Measurements from ENCODE around the gene PEMT.

PEMT gene

DNA sequence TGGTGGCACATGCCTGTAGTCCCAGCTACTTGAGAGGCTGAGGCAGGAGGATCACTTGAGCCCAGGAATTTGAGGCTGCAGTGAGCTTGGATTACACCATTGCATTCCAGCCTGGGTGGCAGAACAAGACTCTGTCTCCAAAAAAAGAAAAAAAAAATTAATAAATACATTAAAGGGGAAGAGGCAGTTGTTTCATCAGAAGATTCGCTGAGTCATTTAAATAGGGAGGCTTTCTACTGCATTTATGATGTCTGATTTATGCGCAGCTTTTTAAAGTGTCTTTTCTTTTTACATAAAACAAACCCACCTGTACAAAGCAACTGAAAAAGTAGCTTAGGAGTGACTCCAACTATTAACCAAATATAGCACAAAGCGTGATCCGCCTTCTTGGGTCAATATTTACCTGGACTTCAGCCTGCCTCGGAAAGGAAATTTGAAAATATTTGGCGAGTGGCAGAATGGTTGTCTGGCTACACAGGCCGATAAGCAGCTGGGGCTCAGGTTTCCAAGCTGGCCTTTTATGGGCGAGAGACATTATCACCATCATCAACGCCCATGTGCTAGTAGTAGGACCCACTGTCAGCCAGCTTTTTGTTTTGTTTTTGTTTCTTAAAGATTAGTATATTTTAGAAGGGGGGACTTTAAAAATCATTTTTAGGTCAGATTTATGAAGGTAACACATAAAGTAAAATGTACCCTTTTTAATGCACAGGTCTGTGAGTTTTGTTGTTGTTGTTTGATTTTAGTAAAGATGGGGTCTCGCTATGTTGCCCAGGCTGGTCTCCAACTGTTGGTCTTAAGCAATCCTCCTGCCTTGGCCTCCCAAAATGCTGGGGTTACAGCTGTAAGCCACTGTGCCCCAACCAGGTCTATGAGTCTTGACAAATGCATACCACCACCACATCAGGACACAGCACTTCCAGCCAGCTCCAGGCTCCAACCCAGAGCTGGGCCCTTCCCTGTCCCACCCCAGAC, 52.8 kb downstream of the PEMT start:
- DNase-seq: no peak
- peak overlapping the region in 1 of 2 donors; percentile 60 for H3K27ac Mint-ChIP-seq

DNA sequence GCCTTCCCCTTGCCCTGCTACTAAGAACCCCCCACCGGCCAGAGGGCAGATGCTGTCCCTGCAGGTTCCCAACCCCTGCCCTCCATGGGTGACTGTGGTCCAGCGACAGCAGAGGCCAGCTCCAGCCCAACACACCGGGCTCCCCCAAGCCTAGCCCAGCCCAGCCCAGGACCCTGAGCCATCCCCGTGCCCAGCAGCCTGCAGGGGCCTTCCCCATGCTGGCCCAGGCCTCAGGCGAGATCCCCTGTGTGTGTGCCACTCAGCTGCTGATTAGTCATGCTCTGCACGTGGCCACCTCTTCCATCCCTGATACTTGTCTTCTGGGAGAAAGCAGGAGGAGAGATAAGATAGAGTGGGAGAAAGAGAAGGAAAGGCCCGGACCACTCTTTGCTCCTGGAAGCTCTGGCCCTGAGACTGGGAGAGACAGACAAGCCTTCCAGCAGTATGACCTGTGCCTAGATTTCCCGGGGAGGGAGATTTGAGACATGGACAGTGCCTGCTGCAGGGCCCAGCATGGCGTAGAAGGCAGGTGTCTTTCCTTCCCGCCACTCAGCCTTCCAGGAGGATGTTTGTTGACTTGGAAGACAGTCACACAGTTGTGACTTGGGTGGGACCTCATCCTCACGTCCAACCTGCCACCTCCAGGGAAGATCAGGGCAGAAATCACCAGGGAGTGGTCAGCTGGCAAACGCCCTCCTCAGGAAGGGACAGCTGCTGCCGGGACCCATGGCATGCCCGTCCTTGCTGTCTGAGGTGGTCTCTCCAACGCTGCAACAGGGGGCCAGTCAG, 54.0 kb downstream of the PEMT start:
- H3K4me1 Mint-ChIP-seq (ENCODE audit: low read depth in 2 of 2): peaks cover 5 to 8% of the 10 kb centered on the region in 2 donors

More for the DNA sequence above, 52.8 kb downstream of the PEMT start:
- Mint-ChIP-seq H3K9me3 (no peaks in the 10 kb centered on the region), H3K4me3 (no peak overlapping the region), H3K27me3 (no peaks in the 10 kb centered on the region), H3K4me1 (ENCODE audit: low read depth in 2 of 2) (peaks cover 5 to 8% of the 10 kb centered on the region in 2 donors), H3K36me3 (ENCODE audit: insufficient read depth) (peaks cover 3% of the 10 kb centered on the region)
- no peak for ATAC-seq (replicated peaks)

DNA sequence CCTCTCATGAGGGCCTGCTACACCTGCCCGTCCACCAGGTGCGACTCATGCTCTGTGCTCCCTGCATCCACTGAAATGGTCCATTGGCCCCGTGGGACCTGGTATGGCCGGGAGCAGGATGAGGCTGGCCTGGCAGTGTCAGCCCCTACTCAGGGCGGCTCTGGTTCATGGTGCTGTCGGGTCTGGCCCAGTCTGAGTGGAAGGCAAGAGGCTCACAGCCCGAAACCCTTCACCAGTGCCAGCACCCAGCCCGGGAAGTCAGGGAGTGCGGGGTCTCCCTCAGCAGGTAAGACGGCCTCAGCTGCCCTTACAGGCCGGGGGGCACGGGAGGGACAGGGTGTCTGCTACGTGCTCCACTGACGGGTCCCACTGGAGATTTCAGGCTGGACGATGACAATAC, 54.8 kb downstream of the PEMT start:
- Mint-ChIP-seq H3K4me1 (ENCODE audit: low read depth in 2 of 2) (peaks cover 5 to 8% of the 10 kb centered on the region in 2 donors), H3K27me3 (no peaks in the 10 kb centered on the region), H3K4me3 (no peak overlapping the region), H3K9me3 (no peaks in the 10 kb centered on the region), H3K36me3 (ENCODE audit: insufficient read depth) (peaks cover 3% of the 10 kb centered on the region), H3K27ac (no peak overlapping the region)
- DNase-seq: no peak
- no peak for ATAC-seq (replicated peaks)

More for the DNA sequence above, 54.0 kb downstream of the PEMT start:
- DNase-seq: no peak
- Mint-ChIP-seq H3K27me3 (no peaks in the 10 kb centered on the region), H3K27ac (no peak overlapping the region), H3K9me3 (no peaks in the 10 kb centered on the region), H3K36me3 (ENCODE audit: insufficient read depth) (peaks cover 3% of the 10 kb centered on the region), H3K4me3 (no peak overlapping the region)
- ATAC-seq (replicated peaks): no peak

DNA sequence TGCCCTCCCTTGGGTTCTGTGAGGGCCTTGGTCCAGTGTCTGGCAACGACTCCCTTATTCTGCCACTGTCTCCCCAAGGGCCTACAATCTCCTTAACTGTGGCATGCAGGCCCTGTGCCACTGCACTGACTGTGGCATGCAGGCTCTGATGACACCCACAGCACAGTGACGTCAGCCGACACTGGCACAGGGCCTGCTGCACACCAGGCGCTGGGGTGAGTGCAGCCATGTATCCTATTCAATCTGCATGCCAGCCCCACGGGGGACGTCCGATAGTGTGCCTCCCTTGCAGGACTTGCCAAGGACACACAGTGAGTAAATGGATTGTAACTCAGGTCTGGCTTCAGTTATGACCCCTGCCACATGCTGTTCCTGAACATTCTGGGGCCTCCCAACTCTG, 55.6 kb downstream of the PEMT start:
- peak overlapping the region in 1 of 2 donors; percentile 67 for H3K27ac Mint-ChIP-seq
- DNase-seq (no peak), ATAC-seq (replicated peaks) (no peak)
- no peak overlapping the region for H3K4me3 Mint-ChIP-seq
- H3K9me3 Mint-ChIP-seq: no peaks in the 10 kb centered on the region
- no peaks in the 10 kb centered on the region for H3K27me3 Mint-ChIP-seq
- peaks cover 3% of the 10 kb centered on the region for H3K36me3 Mint-ChIP-seq (ENCODE audit: insufficient read depth)
- H3K4me1 Mint-ChIP-seq (ENCODE audit: low read depth in 2 of 2): peaks cover 4 to 8% of the 10 kb centered on the region in 2 donors

DNA sequence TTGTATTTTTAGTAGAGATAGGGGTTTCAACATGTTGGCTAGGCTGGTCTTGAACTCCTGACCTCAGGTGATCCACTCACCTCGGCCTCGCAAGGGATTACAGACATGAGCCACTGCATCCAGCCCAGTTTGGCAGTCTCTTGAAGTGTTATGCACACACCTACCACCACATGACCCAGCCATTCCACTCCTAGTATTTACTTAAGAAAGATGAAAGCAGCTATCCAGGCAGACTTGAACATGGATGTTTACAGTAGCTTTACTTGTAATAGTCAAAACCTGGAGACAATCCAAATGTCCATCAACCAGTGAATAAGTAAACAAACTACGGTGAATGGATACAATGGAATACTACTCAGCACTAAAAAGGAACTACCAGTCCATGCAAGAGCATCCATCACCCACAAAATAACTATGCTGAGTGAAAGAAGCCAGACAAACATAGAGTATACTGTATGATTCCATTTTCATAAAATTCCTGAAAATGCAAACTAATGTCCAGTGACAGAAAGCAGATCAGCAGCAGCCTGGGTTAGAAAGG, 57.5 kb downstream of the PEMT start:
- Mint-ChIP-seq H3K27me3 (no peaks in the 10 kb centered on the region), H3K27ac (peak overlapping the region in 1 of 2 donors; percentile 22), H3K9me3 (no peaks in the 10 kb centered on the region), H3K36me3 (ENCODE audit: insufficient read depth) (peaks cover 3% of the 10 kb centered on the region), H3K4me3 (no peak overlapping the region), H3K4me1 (ENCODE audit: low read depth in 2 of 2) (peaks cover 0 to 1% of the 10 kb centered on the region in 2 donors)
- ATAC-seq (replicated peaks) (no peak), DNase-seq (no peak)

DNA sequence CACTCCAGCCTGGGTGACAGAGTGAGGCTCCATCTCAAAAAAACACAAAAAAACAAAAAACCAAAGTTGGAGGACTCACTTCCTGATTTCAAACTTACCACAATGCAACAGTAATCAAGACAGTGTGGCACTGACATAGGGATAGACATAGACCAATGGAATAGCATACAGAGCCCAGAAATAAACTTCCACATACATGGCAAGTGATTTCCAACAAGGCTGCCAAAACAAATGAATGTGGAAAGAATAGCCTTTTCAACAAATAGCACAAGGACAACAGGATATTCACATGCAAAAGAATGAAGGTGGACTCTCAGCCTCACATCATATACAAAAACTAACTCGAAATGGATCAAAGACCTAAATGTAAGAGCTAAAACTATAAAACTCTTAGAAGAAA, 58.5 kb downstream of the PEMT start:
- no peaks in the 10 kb centered on the region for H3K9me3 Mint-ChIP-seq
- peak overlapping the region in 1 of 2 donors; percentile 44 for H3K27ac Mint-ChIP-seq
- DNase-seq (no peak), ATAC-seq (replicated peaks) (no peak)
- no peaks in the 10 kb centered on the region for H3K27me3 Mint-ChIP-seq
- peaks cover 3% of the 10 kb centered on the region for H3K36me3 Mint-ChIP-seq (ENCODE audit: insufficient read depth)
- no peak overlapping the region for H3K4me3 Mint-ChIP-seq
- H3K4me1 Mint-ChIP-seq (ENCODE audit: low read depth in 2 of 2): peaks cover 0 to 1% of the 10 kb centered on the region in 2 donors

DNA sequence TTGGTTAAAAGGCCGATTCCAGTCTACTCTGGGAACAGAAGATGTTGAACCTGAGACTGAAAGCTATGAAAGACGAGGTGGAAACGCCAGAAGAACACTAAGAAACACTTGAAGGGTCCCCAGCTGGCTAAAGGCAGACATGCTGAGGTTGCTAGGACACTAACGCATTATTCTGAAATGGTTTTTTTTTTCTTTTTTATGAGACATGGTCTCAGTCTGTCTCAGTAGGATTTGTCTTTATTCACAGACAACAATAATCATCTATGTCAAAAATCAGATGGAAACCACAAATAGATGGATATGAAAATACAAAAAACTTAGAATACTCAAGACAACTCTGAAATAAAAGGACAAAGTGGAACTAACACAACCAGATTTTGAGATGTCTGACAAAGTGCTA, 60.4 kb downstream of the PEMT start:
- no peaks in the 10 kb centered on the region for H3K36me3 Mint-ChIP-seq (ENCODE audit: insufficient read depth)
- no peaks in the 10 kb centered on the region for H3K9me3 Mint-ChIP-seq
- no peak for DNase-seq
- no peak for ATAC-seq (replicated peaks)
- H3K4me3 Mint-ChIP-seq: no peak overlapping the region
- H3K27ac Mint-ChIP-seq: no peak overlapping the region
- peaks cover 0 to 1% of the 10 kb centered on the region in 2 donors for H3K4me1 Mint-ChIP-seq (ENCODE audit: low read depth in 2 of 2)
- no peaks in the 10 kb centered on the region for H3K27me3 Mint-ChIP-seq

DNA sequence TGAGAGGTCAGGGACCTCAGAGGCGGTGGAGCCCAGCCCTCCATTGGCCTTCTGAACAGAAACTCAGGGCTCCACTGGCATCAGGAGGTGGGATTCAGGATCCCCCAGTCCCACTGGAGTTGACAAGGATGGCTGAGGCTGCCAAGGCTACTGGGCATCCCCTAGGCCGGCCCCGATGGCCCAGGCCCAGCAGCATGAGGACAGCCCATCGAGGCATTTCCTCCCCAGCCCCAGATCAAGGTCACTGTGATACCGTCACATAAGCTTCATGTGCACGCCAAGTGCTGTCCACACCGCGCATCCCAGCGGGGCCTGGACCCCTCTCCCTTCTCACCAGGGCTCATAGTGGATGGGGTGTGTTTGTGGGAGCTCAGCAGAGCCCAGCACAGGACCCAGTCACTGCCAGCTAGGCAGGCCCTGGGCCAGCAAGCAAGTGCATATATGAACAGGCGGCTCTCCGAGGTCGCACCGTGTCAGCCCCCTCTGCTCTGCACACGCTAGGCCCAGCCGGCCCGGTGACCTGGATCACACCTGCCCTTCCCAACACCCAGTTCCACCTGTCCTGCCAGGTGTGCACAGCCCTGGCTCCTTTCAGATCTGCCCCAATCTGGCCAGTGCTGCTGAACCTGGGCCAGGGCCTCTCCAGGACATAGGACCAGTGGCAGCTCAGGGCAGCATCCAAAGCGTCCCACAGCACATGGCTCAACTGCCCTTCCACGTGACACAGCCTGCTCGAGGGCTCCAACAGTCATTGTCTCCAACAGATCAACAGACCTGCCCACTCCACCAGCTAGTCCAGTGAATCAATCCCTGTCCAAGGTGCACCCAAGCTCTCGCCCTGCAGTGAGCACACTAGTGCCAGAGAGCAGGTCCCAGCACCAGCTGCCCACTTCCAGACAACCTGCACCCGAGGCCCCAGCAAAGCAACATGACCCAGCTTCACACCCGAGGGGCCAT, 62.5 kb downstream of the PEMT start:
- H3K36me3 Mint-ChIP-seq (ENCODE audit: insufficient read depth): no peaks in the 10 kb centered on the region
- no peaks in the 10 kb centered on the region for H3K27me3 Mint-ChIP-seq
- no peak for ATAC-seq (replicated peaks)

DNA sequence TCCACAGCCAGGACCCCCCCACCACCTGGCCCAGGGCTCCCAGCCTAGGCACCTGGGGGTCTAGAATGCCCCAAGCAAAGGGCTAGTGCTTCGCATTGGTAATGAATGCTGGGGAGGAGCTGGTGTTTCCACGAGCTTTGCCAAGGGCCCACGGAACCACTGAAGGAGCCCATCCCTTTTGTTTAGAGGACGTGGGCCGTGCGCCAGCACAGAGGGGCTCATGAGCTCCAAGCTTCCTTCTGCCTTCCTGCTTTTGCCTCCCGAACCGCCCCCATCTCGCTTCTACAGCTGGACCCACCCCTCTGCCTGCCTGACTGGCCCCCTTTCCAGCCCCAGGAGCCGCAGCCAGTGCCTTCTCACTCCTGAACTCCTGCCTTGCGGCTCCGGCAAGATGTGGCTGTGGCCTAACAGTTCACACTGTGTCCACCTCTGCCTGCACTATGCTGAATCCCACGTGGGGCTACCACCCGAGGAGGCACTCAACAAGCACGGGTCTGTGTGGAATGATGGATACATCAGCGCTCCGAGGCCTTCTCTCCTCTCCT, 63.5 kb downstream of the PEMT start:
- no peak overlapping the region for H3K27ac Mint-ChIP-seq
- no peaks in the 10 kb centered on the region for H3K4me1 Mint-ChIP-seq (ENCODE audit: low read depth in 2 of 2)

More for the DNA sequence above, 62.5 kb downstream of the PEMT start:
- no peak overlapping the region for H3K27ac Mint-ChIP-seq
- no peaks in the 10 kb centered on the region for H3K9me3 Mint-ChIP-seq
- DNase-seq: no peak
- no peak overlapping the region for H3K4me3 Mint-ChIP-seq
- H3K4me1 Mint-ChIP-seq (ENCODE audit: low read depth in 2 of 2): no peaks in the 10 kb centered on the region

DNA sequence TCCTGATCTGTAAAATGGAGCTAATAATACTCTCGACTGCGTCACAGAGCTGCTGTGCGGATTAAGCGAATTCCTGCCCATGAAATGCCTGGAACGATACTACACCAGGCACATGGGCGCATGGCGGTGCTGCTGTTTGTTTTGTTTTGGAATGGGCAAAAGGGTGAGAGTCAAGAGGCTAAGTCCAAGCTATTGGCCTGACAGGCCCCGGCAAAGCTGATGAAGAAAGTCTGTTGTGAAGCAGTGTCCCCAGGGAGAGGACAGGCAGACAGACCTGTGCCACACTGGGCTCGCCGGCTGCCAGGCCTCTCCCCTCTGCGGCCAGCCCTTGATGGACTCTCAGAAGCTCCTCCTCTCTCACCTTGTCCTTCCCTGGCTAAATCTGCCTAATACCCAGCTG, 64.0 kb downstream of the PEMT start:
- no peak overlapping the region for H3K27ac Mint-ChIP-seq

More for the DNA sequence above, 63.5 kb downstream of the PEMT start:
- Mint-ChIP-seq H3K4me3 (no peak overlapping the region), H3K9me3 (no peaks in the 10 kb centered on the region), H3K36me3 (ENCODE audit: insufficient read depth) (no peaks in the 10 kb centered on the region), H3K27me3 (no peaks in the 10 kb centered on the region)
- DNase-seq (no peak), ATAC-seq (replicated peaks) (no peak)

DNA sequence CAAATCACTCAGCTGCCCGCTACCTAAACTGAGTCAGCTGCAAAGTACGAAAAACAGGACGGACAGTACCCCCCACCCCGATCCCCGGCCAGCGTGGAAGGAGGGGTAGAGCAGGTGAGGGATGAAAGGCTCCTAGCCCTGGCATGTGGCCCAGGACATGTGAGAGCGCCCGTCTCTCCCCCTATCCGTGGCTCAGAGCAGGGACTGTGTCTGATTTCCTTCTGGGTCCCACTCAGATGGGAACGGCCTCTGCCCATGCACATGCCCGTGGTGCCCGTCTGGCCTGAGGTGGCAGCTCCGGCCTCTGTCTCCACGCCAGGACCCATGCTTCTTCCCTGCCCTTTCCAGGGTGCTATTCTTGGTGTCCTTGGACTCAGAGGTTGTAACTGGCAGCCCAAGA, 65.1 kb downstream of the PEMT start:
- no peaks in the 10 kb centered on the region for H3K36me3 Mint-ChIP-seq (ENCODE audit: insufficient read depth)
- ATAC-seq (replicated peaks) (no peak), DNase-seq (no peak)
- no peaks in the 10 kb centered on the region for H3K27me3 Mint-ChIP-seq
- H3K4me1 Mint-ChIP-seq (ENCODE audit: low read depth in 2 of 2): no peaks in the 10 kb centered on the region
- H3K4me3 Mint-ChIP-seq: no peak overlapping the region
- H3K9me3 Mint-ChIP-seq: no peaks in the 10 kb centered on the region
- no peak overlapping the region for H3K27ac Mint-ChIP-seq

More for the DNA sequence above, 64.0 kb downstream of the PEMT start:
- Mint-ChIP-seq H3K36me3 (ENCODE audit: insufficient read depth) (no peaks in the 10 kb centered on the region), H3K4me1 (ENCODE audit: low read depth in 2 of 2) (no peaks in the 10 kb centered on the region), H3K27me3 (no peaks in the 10 kb centered on the region), H3K4me3 (no peak overlapping the region), H3K9me3 (no peaks in the 10 kb centered on the region)
- no peak for ATAC-seq (replicated peaks)
- no peak for DNase-seq

DNA sequence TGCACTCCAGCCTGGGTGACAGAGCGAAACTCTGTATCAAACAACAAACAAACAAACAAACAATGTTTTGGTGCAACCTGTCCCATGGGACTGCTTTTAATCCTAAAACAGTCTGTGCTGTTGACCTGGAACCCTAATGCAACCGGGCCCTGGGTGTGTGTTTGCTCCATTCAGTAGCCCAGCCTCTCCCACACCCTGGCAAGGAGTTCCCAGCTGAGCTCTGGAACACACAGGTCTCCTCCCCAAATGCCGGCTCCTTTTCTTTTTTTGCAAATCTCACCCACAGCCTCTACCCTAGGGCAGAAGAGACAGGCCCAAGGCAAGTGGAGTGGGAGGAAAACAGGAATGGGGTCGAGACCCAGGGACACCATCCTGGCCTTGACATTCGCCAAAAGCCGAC, 65.6 kb downstream of the PEMT start:
- no peak for ATAC-seq (replicated peaks)
- no peaks in the 10 kb centered on the region for H3K9me3 Mint-ChIP-seq
- no peak for DNase-seq
- no peak overlapping the region for H3K27ac Mint-ChIP-seq
- H3K36me3 Mint-ChIP-seq (ENCODE audit: insufficient read depth): no peaks in the 10 kb centered on the region
- H3K4me1 Mint-ChIP-seq (ENCODE audit: low read depth in 2 of 2): no peaks in the 10 kb centered on the region
- no peak overlapping the region for H3K4me3 Mint-ChIP-seq
- no peaks in the 10 kb centered on the region for H3K27me3 Mint-ChIP-seq

Measured in effector memory CD8-positive, alpha-beta T cell (primary cell).